ENCODE data around the gene LRRC8C. TPM values are rescaled to one million over a fixed set of nuclear protein-coding genes. Genes with fewer than 3 reads are reported as not detected.

LRRC8C gene
- total and polyA plus RNA-seq, 2 of the 8 experiments (the other 6 are each of a cell fraction or from before 2014, with no cell fraction given): 1.1 to 2.1 TPM

- Histone ChIP-seq H3K18ac (ENCODE audit: extremely low read depth, low read length) (no peak overlapping the region), H4K8ac (ENCODE audit: extremely low read depth, insufficient read depth, low read length) (no peak overlapping the region), H3K9me3 (ENCODE audit: insufficient read depth in 2 of 2, low read depth in 1 of 2, low read length in 1 of 2) (no peaks in the 10 kb centered on the region), H3K79me2 (ENCODE audit: control insufficient read depth in 1 of 2, insufficient read depth in 2 of 2, low read length in 2 of 2) (no peaks in the 10 kb centered on the region), H3K56ac (replicated peaks; ENCODE audit: insufficient read length, low read depth, low read length) (no peak overlapping the region), H2BK15ac (ENCODE audit: low read length) (no peak overlapping the region), H3K4me1 (replicated peaks in 1 of 4; ENCODE audit: control insufficient read depth in 3 of 4, insufficient read depth in 4 of 4, low read length in 3 of 4) (peaks cover 0 to 4% (median 3%) of the 10 kb centered on the region in 4 experiments; a peak in 3 of 7 replicates), H3K23me2 (ENCODE audit: low read depth, low read length) (peaks cover 4% of the 10 kb centered on the region; the same call in 1 of the 2 replicates), H2BK120ac (replicated peaks; ENCODE audit: low read depth, low read length) (no peak overlapping the region), H3K4me3 (ENCODE audit: extremely low read depth in 1 of 4, insufficient read depth in 2 of 4, low read depth in 3 of 4, low read length in 4 of 4) (peak overlapping the region; percentile 34 to 71 (median 60); a peak in 7 of 8 replicates), H4K5ac (ENCODE audit: insufficient read length, low read depth, low read length) (no peak overlapping the region), H3K9ac (replicated peaks in 1 of 4; ENCODE audit: extremely low read depth in 1 of 4, low read depth in 3 of 4, low read length in 3 of 4) (no peak overlapping the region), H2BK12ac (ENCODE audit: low read depth, low read length) (no peak overlapping the region), H3K27me3 (replicated peaks in 1 of 4; ENCODE audit: control insufficient read depth in 3 of 4, extremely low read depth in 1 of 4, insufficient read depth in 3 of 4, low read length in 3 of 4) (peaks cover 0 to 17% (median 16%) of the 10 kb centered on the region in 4 experiments; a peak in 6 of 7 replicates), H3K36me3 (ENCODE audit: control insufficient read depth in 2 of 4, insufficient read depth in 4 of 4, low read length in 3 of 4) (no peaks in the 10 kb centered on the region), H3K4me2 (ENCODE audit: insufficient read depth in 1 of 2, low read depth in 2 of 2, low read length in 2 of 2) (peak overlapping the region; percentile 58 to 98), H4K91ac (replicated peaks; ENCODE audit: insufficient read length, low read length) (no peak overlapping the region), H3K79me1 (ENCODE audit: low read depth, low read length) (no peaks in the 10 kb centered on the region), H2BK5ac (ENCODE audit: low read depth, low read length) (no peak overlapping the region), H3K4ac (replicated peaks; ENCODE audit: insufficient read length, low read depth, low read length) (no peak overlapping the region), H2AK5ac (ENCODE audit: low read depth, low read length) (no peak overlapping the region), H3K27ac (ENCODE audit: low read depth, low read length) (no peak overlapping the region), H2AFZ (ENCODE audit: low read length) (peak overlapping the region; percentile 97), H2BK20ac (ENCODE audit: low read length) (no peak overlapping the region), H4K20me1 (replicated peaks in 1 of 2; ENCODE audit: control insufficient read depth in 1 of 2, insufficient read depth in 2 of 2, low read length in 2 of 2) (peaks cover 0 to 2% of the 10 kb centered on the region in 2 experiments), H3K14ac (ENCODE audit: insufficient read length) (no peak overlapping the region), H3K23ac (ENCODE audit: insufficient read length) (no peak overlapping the region)
- FAIRE-seq (no peak), DNase-seq (ENCODE audit: low read depth in 1 of 2, low spot score in 2 of 2) (no peak)
- POLR2A ChIA-PET (ENCODE audit: partially characterized antibody): interaction anchor here (0.8 to 1.4 kb wide), 3 partner anchors 10 to 131 kb away, joined by 3 to 7 read pairs (median 4); partner anchors contain the start of gene LRRC8C
- TF ChIP-seq MAX (IDR thresholded peaks at IDR 0.05) (no peak), POLR2A (IDR thresholded peaks at IDR 0.05; ENCODE audit: control extremely low read depth in 1 of 2, low read depth in 2 of 2, low read length in 2 of 2) (no peak), KDM4A (IDR thresholded peaks at IDR 0.05; ENCODE audit: low read depth, low read length, severe bottlenecking) (no peak), USF2 (IDR thresholded peaks at IDR 0.05; ENCODE audit: low read length) (no peak), SP4 (IDR thresholded peaks at IDR 0.05; ENCODE audit: low read length) (no peak), CBX5 (IDR thresholded peaks at IDR 0.05; ENCODE audit: low read depth, low read length) (no peak), RAD21 (IDR thresholded peaks at IDR 0.05 in 1 of 2, conservative IDR thresholded peaks at IDR 0.05 in 1 of 2; ENCODE audit: low read depth in 2 of 2, low read length in 2 of 2) (no peak), TBP (IDR thresholded peaks at IDR 0.05; ENCODE audit: low read depth, low read length) (no peak), GABPA (IDR thresholded peaks at IDR 0.05; ENCODE audit: borderline replicate concordance, insufficient read depth, low read length) (no peak), EP300 (IDR thresholded peaks at IDR 0.05; ENCODE audit: borderline replicate concordance in 1 of 2, low read depth in 2 of 2, low read length in 2 of 2) (no peak), HDAC2 (IDR thresholded peaks at IDR 0.05; ENCODE audit: borderline replicate concordance in 1 of 2, low read depth in 2 of 2, low read length in 2 of 2) (no peak)
- CTCF ChIA-PET (ENCODE audit: partially characterized antibody): interaction anchor here (0.7 to 7.0 kb wide), 55 partner anchors 8 to 804 kb away, joined by 3 to 101 read pairs (median 6); partner anchors contain the start of gene LRRC8C
- WGBS, 2 experiments (ENCODE audit: extremely low coverage in 1 of 2, insufficient coverage in 1 of 2, insufficient read length in 1 of 2, insufficient replicate concordance in 2 of 2, low coverage in 1 of 2, low lambda C conversion rate in 2 of 2, missing lambda C conversion rate in 1 of 2): 49% methylated on average over 5 of the region's 5 CpGs; no CpG with 5 or more reads in 1 of the 2 experiments
Observed at GRCh38 chr1:89763649-89763986, 130.7 kb downstream of the LRRC8C start.

Data from H1 (cell line).